Left hindlimb (tissue), 1 donor: ENCODE results near the gene COX5B.
"Not testable (repeated sequence)": the region's sequence is repeated elsewhere in the genome, so short reads cannot be mapped to it uniquely, and the experiment has no call there.

Experiments
- DNase-seq: peaks from one replicate; pipeline ENCODE4 v3.0.0-alpha.2; 2018

Gene COX5B

GRCh38 chr2:97675430-97676113 lies 29.7 kb downstream of the COX5B start:
- no peak for DNase-seq

DNA sequence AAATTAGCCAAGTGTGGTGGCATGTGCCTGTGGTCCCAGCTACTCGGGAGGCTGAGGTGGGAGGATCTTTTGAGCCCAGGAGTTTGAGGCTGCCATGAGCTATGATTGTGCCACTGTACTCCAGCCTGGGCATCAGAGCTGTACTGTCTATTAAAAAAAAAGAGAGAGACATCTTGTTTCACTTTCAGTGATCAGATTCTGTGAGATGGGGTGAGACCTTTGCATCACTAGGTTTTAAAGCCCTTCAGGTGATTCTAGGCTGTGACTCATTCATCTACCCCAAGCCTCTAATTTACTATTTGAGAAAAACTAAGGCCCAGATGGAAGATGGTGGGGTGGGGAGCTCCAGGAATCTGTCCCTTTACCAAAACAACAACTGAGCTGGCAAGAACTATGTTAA lies 30.8 kb downstream of the COX5B start:
- DNase-seq: no peak

DNA sequence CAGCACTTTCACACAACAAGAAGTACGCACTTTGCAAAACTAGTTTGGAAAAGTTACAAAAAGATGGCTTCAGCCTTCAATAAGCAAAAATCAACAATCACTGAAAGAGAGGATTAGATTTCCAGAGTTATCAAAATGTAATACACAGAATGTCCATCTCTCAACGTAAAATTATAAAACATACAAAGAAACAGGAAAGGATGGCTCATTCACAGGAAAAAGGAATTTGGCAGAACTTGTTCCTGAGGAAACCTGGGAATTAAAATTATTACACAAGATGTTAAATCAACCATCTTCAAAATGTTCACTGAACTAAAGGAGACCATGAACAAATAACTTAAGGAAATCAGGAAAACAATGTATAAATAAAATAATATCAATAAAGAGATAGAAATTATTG lies 31.6 kb downstream of the COX5B start:
- no peak for DNase-seq

DNA sequence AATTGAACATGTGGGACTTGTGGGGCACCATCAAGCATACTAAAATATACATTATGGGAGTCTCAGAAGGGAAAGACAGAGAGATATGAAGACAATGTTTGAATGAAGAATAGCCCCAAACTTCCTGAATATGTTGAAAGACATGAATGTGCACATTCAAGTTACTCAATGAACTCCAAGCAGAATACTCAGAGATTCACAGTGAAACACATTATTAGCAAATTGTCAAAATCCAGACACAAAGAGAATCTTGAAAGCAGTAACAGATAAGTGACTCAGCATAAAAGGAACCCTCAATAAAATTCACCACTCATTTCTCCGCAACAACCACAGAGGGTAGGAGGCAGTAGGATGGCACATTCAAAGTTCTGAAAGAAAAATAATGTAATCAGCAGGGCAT lies 32.4 kb downstream of the COX5B start:
- DNase-seq: no peak

DNA sequence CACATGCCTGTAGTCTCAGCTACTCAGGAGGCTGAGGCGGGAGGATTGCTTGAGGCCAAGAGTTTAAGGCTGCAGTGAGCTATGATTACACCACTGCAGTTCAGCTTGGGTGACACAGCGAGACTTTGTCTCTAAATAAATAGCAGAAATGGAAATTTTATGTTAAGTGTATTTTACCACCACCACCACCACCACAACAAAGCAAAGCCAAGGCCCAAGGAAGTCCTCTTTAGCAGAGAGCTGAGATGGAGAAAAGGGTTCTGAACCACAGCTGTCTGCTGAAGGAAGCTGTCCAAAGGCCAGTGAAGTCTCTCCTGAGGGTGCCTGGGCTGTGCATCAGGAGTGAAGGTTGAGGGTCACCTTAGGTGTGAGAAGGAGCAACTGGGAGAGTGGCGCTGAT lies 41.4 kb downstream of the COX5B start:
- DNase-seq: not testable (repeated sequence)

DNA sequence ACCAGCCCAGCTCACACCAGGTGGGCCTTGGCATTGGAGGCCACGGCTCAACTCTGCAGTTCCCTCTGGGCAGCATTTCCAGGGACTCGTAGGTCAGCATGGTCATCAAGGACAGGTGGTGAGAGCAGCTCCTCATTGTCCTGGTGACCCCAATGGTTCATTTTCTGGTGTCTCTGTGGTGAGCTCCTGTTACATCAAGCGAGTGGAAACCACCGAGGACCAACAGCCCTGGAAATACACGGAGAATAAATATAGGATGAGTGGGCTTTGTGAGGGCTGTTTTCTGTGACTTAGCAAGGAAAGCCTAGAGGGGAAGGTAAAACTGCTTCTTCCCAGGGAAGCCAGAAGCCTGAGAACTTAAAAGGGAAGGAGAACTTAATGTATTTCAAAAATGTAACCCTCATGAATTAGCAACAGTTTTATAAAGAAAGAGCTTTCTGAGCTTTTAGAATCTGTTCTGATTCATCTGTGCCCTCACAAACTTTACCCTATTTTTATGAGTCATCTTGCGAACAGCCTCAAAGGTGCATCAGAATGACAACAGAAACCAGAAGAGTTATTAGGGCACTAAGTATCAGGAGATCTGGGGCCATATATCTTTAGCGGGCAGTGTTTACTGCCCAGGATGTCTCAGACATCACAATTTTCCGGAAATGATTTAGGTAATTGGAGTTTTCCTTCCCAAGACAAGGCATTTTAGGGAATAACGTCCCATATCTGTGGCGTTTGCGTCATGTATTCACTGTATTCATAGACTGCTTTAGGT lies 42.4 kb downstream of the COX5B start:
- DNase-seq: no peak

DNA sequence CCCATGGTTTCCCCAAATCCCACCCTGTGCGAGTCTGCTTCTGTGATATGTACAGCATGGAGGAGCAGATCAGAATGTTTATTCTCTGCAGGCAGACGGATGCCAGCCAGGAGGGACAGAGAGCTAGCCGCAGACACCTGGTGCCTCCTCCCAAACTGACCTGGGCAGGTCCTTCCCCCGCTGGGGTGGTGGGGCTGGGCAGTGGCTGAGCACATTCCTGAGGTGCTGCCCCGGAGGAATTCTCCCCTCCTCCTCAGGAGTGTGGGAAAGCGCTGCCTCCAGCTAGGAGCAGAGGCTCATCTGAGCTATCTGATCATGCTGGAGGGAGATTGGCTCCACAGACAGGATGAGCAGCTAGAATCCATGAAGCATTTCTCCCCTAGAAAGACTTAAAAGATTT lies 45.3 kb downstream of the COX5B start:
- no peak for DNase-seq

- no peak for DNase-seq
Observed at GRCh38 chr2:97693476-97693875, 47.6 kb downstream of the COX5B start.

GRCh38 chr2:97695744-97696143 lies 49.9 kb downstream of the COX5B start:
- no peak for DNase-seq

DNA sequence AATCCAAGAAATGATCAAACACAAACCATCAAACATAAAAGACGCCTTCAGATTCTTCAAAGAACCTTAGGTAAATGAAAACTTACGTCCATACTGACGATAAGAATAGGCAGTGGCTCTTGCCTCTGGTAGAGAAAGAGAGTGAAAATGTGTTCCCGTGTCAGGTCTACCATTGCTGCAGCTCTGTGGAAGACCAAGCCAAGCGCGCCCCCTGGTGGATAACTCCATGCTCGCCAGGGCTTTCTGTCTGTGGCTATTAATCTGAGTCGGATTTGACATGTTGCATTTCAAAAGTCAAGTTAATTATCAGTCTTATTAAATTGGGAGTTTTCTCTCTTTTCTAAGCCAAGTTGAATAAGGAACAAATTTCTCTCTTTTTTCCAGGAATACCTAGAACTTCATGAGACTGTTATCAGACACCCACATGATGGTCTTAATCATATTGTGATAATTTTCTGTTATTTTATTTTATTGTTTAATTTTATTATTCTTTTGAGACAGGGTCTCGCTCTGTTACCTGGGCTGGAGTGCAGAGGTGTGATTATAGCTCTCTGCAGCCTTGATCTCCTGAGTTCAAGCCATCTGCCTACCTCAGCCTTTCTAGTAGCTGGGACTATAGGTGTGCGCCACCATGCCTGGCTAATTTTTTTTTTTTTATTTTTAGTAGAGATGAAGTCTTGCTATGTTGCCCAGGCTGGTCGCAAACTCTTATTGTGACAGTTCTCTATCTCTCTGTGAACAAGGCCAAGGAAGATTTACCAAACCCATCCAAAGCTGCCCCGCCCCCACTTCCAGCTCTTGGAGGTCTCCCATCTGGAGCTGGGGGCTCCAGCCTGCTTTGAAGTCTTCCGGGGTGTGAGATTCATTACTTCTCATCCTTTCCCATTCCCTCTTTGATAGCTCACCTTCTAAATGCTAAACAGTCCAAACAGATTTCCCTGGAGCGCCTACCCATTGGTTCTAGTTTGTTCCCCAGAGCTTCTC lies 51.7 kb downstream of the COX5B start:
- DNase-seq: peak; percentile 86
